HepG2 (cell line): ENCODE data around the gene BDP1. TPM values are rescaled to one million over a fixed set of nuclear protein-coding genes. Genes with fewer than 3 reads are reported as not detected.

Source experiments
- AKNA ChIP-seq: sonication (generic); formaldehyde crosslinking; IDR thresholded peaks from 2 replicates; pipeline ENCODE4 v1.4.0; 2020; ENCODE audit warnings: missing genetic modification reagents, borderline replicate concordance
- DRAP1 ChIP-seq: IDR thresholded peaks from 2 replicates; pipeline ENCODE4 v1.6.1; 2016; ENCODE audit warnings: missing genetic modification reagents, missing compliant biosample characterization
- MIER2 ChIP-seq: IDR thresholded peaks from 2 replicates; pipeline ENCODE4 v1.6.1; 2016; ENCODE audit warnings: missing biosample characterization, missing genetic modification reagents
- MYPOP ChIP-seq: sonication (generic); formaldehyde crosslinking; IDR thresholded peaks from 2 replicates; pipeline ENCODE4 v1.8.1; 2023; ENCODE audit warnings: mild to moderate bottlenecking, moderate library complexity, missing genetic modification reagents
- PRDM10 ChIP-seq: sonication (generic); formaldehyde crosslinking; IDR thresholded peaks from 2 replicates; pipeline ENCODE4 v1.4.0; 2020; ENCODE audit warnings: low read depth, missing genetic modification reagents
- RNF2 ChIP-seq: fragments of 450-650 bp; conservative IDR thresholded peaks from 2 replicates; pipeline ENCODE4 v1.6.1; 2016; ENCODE audit warnings: low read depth
- TEAD3 ChIP-seq: optimal IDR thresholded peaks from 2 replicates; pipeline ENCODE3; 2016; ENCODE audit warnings: borderline replicate concordance
- ZBTB21 ChIP-seq: sonication (generic); formaldehyde crosslinking; IDR thresholded peaks from 2 replicates; pipeline ENCODE4 v1.4.0; 2020; ENCODE audit warnings: missing genetic modification reagents
- ZBTB25 ChIP-seq: IDR thresholded peaks from 2 replicates; pipeline ENCODE4 v1.6.1; 2018; ENCODE audit warnings: missing genetic modification reagents
- ZBTB8A ChIP-seq: sonication (generic); formaldehyde crosslinking; IDR thresholded peaks from 2 replicates; pipeline ENCODE4 v1.4.0; 2020; ENCODE audit warnings: mild to moderate bottlenecking, low read depth, missing genetic modification reagents, borderline replicate concordance
- ZXDC ChIP-seq: sonication (generic); formaldehyde crosslinking; IDR thresholded peaks from 2 replicates; pipeline ENCODE4 v1.5.0; 2020; ENCODE audit warnings: mild to moderate bottlenecking, missing genetic modification reagents
- polyA plus RNA-seq, 8 experiments: library from polyadenylated mRNA; depleted of rRNA in 3 of 8; stranded (reverse) in 7 of 8; unstranded in 1 of 8; fragments of >200 nt; fragmentation: Illumina TruSeq in 4 of 8; extraction: Trizol in 4 of 8; gene quantifications; 2 replicates each; pipeline versions ENCODE4 v1.2.1 to v1.2.3, GENCODE V29; 2011 to 2016; ENCODE audit warnings: low read depth in 4 of 8, missing spikeins in 1 of 8, mixed read lengths in 1 of 8; ENCODE audit not compliant: insufficient read depth in 1 of 8
- total RNA-seq, 5 experiments: library from RNA; depleted of rRNA; stranded (reverse); fragments of >200 nt; fragmentation: Illumina TruSeq; extraction: Trizol; gene quantifications; 2 replicates each; pipeline ENCODE4 v1.2.3, GENCODE V29; 2016; ENCODE audit warnings: low read depth in 1 of 5

Gene BDP1
- total and polyA plus RNA-seq, 2 of the 13 experiments (the other 11 are each of a cell fraction or from before 2014, with no cell fraction given): 10.2 to 22.4 TPM

- TF ChIP-seq ZBTB25 (CRISPR knock-in tag) (peak; percentile 46), DRAP1 (peak; percentile 93), AKNA (CRISPR knock-in tag) (no peak), PRDM10 (no peak), ZBTB21 (CRISPR knock-in tag) (no peak), RNF2 (peak; percentile 80), MIER2 (CRISPR knock-in tag) (no peak; the same call in 1 of the 2 replicates), MYPOP (CRISPR knock-in tag) (peak; percentile 60; the same call in 1 of the 2 replicates), ZBTB8A (CRISPR knock-in tag) (0 out of 2 replicates have a peak, but pooled peaks have one; percentile 28), TEAD3 (no peak), ZXDC (CRISPR knock-in tag) (0 out of 2 replicates have a peak, but pooled peaks have one; percentile 57)
Measured at GRCh38 chr5:71586941-71587765, 131.7 kb downstream of the BDP1 start, which contains the start of gene MCCC2 (continued).
